ENCODE measurements around the gene TMEM270.

DNA sequence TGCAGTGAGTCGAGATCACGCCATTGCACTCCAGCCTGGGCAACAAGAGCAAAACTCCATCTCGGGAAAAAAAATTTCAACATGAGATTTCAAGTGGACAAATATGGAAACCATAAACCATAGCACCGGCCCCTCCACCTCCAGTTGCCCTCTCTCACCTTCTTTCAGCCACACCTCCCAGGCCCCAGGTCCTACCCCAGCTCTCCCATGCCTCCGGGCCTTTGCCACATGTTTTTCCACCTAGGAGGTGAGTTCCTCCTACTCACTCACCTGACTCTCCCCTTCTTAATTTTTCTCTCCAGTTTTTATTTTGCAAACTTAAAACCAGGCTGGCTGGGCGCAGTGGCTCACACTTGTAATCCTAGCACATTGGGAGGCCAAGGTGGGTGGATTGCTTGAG, 43.8 kb upstream of the TMEM270 start:
- TF ChIP-seq, protein P1, sequence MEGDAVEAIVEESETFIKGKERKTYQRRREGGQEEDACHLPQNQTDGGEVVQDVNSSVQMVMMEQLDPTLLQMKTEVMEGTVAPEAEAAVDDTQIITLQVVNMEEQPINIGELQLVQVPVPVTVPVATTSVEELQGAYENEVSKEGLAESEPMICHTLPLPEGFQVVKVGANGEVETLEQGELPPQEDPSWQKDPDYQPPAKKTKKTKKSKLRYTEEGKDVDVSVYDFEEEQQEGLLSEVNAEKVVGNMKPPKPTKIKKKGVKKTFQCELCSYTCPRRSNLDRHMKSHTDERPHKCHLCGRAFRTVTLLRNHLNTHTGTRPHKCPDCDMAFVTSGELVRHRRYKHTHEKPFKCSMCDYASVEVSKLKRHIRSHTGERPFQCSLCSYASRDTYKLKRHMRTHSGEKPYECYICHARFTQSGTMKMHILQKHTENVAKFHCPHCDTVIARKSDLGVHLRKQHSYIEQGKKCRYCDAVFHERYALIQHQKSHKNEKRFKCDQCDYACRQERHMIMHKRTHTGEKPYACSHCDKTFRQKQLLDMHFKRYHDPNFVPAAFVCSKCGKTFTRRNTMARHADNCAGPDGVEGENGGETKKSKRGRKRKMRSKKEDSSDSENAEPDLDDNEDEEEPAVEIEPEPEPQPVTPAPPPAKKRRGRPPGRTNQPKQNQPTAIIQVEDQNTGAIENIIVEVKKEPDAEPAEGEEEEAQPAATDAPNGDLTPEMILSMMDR (IDR thresholded peaks at IDR 0.05), result no peak
- no peak for TF ChIP-seq POLR2A (IDR thresholded peaks at IDR 0.05)
